ENCODE results near the gene PEX26.
"Not testable (repeated sequence)": the region's sequence is repeated elsewhere in the genome, so short reads cannot be mapped to it uniquely, and the experiment has no call there.

Gene PEX26

DNA sequence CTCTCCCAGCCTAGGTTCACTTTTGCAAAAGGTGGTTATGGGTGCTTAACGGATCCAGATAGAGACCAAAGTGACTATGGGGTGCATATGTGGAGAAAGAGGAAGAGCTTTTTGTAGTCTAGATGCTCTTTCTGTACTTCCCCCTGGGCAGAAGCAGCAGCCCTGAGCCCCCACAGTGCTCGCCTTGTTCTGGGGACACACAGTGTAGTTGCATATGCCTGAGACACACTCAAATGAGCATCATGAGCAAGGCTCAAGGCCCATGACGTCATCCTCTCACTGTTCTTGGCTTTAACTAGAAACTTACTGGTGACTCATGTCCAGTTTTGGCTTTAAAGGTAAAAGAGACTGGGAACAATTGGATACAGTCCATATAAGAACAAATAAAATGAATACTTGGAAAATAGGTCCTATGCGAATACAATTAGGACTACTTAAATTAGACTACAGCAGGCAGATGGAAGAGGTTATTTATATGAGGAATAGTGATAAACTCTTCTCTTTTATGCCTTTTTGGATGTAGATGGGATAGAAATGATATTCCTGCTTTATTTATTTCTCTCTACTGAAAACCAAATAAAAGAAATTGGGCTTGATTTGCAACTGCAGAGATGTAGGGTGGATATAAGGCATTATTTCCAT, 20.1 kb upstream of the PEX26 start:
- no peak for DNase-seq

DNA sequence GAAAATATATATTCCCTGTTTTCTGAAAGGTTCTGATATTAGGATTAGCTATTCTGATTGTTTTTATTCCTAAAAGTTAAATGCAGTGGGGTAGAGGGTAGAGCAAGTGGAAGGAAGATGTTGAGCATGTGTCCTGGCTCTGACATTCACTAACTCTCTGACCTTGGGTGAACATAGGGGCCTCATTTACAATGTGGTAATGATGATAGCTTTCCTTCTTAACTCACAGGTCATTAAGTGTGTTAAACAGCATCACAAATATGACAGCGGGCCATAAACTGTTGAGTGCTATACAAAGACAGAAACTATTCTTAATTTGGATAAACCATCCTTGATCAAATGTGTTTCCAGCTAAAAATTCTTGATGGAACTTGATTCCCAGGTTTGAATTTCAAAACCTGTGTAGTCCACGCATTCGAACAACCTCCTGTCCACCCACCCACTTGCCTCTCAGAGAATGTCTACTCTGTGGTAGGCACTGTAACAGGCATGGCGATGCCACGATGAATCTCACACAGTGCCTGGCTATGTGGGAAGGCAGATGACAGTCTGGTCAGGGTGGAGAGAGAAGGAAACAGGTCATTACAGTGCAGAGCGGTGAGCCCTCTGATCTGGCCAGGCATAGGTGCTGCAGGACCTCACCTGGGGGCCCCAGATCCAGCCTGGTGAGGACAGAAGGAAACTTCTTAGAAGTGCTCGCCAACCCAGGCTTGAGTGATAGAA, 19.3 kb upstream of the PEX26 start:
- no peak for DNase-seq

DNA sequence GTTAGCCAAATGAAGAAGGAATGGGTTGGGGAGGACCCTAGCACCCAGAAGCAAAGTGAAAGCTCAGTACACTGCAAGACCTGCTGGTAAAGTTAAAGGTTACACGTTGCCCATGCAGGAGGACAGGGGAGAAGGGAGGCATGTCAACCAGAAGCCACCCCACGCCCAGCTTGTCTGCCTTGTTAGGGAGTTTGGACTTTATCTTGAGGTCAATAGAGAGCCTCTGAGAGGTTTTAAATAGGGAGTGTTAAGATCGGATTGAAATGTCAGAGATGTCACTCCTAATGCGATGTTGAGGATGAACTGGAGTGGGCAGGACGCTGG, 18.7 kb upstream of the PEX26 start:
- no peak for DNase-seq

DNA sequence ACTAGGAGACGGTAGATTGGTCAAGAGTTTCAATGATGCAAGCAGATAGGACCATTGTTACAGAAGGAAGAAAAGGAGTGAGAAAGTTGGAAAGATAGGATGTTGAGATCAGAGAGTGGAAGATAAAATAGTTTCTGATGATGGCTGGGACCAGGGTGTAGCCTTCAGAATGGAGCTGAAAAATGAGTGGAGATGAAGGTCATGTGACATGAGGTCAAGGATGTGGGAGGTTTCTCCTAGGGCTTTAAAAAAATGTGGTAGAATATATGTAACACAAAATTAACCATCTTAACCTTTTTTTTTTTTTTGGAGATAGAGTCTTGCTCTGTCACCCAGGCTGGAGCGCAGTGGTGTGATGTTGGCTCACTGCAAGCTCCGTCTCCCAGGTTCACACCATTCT, 18.3 kb upstream of the PEX26 start:
- no peak for DNase-seq

DNA sequence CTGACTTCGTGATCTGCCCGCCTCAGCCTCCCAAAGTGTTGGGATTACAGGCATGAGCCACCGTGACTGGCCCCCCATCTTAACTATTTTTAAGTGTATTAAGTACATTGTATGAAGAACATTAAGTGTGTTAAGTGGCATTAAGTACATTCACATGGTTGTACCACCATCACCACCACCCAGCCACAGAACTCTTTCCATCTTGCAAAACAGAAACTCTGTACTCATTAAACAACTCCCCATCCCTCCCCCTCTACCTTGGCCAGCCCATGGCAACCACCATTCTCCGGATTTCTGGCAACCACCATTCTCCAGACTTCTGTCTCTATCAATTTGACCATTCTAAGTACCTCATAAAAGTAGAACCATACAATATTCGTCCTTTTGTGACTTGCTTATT, 17.8 kb upstream of the PEX26 start:
- no peak for DNase-seq

DNA sequence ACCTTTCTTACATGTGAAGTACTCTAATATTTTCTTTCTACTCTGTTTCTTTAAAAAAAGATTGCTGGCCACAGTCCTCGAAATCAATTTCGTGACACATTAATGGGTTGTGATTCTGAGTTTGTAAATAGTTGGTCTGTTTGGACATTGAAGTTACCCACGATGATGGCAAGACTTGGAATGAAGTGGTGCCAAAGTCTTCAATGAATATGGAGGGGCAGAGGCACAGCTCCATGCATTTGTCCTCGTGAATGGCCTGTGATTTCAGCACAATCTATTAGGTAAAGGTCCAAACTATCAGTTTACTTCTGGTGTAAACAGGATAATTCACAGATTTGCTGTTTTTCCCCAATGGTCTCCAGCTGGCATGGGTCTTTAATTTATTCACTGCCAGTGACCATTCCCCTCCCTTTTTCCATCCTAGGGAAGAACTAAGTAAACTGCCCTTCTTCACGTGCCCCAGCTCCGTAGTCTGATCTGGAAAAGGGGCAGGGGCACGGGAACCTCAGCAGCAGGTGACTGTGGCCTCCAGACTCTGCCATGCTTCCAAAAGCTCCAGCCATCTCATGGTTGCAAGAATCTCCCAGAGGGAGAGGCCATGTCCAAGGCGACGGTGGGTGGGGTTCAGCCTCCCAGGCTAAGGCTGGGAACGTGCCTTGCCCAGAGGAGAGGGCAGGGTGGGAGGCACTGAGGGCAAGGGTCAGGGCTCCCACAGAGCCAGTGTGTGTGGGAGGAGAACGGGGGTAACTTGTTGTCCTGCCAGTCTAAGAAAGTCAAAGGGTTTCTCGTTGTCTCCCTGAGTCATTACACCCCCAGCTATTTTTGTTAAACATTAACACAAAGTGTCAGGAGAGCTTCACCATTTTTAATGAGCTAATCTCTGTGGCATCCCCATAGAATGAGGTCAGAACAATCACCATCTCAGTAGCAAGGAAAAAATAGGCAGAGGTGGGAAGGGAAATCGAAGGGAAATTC, 16.9 kb upstream of the PEX26 start:
- DNase-seq: no peak

DNA sequence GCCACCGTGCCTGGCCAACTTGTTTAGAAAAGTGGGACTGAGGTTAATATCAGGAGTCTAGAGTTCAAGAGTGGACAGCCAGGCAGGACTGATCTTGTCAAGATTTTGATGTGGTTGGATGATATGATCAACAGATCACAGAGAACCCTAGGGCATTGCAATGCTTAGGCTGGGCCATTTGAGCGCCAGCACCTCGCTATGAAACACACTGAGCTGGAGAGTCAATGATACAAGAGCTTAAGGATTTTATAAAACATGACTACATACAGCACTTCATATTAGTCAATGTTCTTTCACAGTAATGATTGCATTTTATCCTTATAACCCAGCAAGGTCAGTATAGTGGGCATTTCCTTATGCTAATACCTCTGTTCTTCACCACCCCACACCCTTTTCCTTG, 15.4 kb upstream of the PEX26 start:
- no peak for DNase-seq

DNA sequence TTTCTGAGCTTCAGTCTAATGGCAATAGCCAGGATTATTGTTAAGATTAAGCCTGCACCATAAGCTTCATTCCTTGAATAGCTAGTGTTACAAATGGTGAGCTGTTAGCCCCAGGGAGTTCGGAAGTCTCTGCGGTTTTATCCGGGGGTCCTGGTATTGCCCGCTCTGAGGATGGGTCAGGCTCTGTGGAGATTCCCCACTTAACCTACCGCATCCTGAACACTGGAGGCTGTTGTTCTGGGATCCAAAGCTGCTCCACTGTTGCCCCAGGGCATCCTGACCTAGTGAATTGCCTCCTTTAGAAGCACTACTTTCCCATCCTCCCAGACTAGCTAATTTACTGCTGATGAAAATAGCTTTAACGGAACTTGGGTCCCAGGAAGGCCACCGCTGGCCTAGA, 14.5 kb upstream of the PEX26 start:
- DNase-seq: no peak

DNA sequence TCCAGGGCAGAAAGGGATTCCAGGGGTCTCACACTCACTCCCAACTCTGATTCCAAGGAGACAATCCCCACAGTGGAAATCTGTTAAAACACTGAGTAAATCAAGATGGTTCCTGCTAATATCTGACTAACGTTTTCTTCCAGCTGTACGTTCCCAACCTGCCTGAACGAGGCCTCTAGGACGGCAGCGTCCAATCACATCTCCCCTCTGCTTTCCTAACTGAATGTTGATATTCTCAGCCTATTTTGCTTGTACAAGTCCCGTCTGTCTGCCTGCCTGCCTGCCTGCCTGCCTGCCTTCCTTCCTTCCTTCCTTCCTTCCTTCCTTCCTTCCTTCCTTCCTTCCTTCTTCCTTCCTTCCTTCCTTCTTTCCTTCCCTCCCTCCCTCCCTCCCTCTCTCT, 14.1 kb upstream of the PEX26 start:
- DNase-seq: not testable (repeated sequence)

DNA sequence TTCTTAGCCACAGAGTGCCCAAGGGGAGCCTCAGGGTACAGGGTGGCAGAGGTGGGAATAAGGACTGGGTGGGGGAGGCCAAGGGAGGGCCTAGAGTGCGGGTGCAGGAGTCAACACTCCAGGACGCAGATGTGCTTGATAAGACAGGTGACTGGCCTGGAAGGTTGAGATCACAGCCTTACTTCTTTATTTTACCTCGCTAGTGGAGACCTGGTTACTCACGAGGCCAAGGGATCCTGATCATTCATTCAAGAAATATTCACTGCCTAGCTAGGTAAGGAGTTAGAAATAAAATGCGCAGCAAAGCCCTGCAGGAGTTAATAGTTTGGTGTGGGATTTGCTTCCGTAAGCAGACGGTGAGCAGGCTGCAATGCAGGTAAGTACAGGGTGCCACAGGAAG, 13.2 kb upstream of the PEX26 start:
- DNase-seq: no peak

DNA sequence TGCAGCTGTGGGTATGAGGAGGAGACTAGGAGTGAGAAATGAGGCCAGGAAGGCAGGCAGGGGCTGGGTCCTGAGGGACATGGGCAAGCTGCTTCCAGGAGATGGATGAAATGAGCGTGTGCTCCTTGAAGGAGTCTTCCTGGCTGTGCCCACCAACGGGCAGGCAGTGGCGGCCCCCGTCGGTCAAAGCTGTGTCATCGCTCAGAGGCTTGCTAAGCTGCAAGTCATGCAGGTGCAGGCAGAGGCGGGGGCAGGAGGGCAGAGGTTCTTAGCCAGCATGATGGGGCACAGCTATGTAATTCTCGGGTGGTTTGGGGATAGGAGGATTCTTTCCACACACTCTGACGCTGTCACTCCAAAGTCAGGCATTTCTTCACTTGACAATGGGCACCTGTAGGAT, 12.5 kb upstream of the PEX26 start:
- DNase-seq: no peak

DNA sequence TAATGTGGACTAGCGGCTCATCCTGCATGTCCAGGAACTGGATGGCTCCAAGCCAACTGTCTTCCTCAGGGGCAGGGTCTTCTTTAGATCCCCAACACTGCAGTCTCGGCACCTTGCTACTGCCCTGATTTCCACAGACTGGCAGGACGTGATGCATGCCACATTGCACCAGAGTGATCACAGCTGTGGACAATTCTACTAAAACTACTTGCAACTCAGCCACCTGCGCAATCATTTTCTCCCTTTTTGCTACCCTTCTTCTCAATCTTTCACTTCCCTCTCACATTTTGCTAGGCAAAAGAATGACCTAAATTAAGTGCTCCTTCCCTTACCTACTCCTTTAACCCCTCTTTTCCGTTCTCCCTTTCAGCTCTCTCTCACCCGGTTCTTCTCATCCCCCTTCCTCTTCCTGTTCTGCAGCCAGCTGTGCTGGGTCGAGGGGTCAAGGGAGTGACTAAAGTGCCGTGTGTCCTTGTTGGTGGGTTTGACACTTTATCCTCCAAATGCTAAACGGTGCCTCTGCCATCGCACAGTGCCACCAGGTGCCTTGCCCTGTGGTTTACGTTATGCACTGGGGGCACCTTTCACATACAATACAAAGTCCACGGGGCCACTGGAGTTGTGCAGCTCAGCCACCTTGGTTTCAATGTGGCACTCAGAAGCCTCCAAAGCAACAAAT, 11.5 kb upstream of the PEX26 start:
- no peak for DNase-seq

DNA sequence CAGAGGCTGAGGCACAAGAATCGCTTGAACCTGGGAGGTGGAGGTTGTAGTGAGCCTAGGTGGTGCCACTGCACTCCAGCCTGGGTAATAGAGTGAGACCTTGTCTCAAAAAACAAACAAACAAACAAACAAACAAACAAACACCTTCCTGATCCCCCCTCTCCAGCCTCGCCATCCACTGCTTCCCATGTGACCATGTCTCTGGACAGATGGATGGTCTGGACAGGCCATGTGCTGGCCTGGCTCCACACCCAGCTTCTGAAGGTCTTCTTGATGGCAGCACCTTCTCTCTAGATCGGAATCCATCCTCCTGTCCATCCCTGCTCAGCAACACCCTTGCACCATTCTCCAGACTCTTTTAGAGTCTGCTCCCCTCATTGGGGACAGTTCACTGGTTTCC, 10.7 kb upstream of the PEX26 start:
- no peak for DNase-seq

DNA sequence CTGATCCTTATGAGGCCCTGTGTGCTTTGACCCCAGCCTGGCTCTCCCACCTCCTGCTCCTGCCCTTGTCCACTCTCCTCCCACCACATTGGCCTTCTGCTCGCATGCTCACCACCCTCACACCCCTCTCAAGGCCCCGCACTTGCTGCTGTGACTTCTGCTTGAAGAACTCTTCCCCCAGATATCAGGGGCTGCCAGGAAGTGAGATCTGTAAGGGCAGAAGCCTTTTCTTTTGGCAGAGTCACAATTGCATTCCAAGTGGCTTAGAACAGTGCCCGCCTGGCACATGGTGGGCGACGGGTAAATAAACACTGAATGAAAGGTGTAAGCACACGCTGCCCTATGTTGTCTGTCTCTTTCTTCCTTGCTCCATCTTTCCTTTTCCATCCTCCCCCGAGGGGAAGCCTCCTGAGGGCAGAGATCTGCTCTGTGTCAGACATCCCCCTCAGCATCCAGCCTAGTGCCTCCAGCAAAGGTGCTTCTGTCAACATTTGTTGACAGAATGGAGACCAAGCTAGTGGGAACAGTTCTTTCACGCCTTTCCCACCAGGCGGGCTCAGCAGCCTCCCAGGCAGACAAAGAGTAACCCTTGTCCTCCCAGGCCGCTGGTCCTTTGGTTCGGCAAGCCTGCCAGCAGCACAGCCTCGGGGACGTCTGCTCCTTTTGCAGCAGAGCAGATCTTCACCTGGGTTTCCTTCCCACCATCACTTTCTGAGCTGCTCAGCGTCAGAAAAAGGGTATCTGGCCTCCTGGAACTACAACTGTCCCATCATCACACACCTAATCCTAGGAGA, 10.0 kb upstream of the PEX26 start:
- no peak for DNase-seq

DNA sequence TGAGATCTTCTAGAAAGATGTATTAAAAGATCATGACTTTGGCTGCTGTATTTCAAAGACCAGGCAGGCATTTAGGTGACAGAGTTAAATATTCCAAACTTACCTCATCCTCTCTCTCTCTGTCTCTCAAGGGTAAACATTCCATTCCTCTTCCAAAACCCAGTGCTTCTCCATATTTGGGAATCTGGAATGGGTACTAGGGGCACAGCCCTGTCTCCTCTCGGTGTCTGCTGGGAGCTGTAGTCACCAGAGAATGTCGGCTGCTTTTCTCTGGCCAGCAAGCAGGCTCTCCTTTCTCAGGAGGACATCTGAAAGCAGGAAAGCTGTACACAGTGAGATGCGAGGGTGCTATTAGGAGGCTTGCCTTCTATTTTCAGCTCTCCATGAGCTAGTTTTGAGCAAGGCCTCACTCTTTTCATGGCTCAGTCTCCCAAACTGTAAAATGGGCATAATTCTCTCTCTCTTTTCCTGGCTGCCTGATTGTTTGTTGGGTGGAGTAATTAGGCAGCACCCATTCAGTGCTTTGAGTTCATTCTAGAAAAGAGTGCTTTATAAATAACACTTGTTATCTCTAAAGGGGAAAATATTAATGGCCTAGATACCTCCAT, 9.3 kb upstream of the PEX26 start:
- no peak for DNase-seq

DNA sequence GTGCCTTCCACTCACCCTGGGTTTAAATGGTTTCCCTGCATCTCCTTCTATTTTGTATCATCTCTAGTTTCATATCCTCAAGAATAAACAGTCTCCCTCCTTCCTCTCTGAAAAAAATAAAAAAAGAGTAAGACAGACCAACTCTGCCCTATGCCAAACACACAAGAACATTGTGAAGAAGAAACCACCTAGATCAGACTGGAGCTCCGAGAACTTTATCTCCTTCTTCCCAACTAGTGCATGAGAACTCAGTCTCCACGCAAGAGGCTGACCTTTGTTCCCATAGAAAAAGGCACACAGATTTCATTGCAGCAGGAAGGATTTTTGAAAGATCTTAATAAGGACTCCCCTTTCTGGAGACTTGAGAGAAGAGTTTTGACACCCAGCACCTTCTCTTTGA, 8.7 kb upstream of the PEX26 start:
- no peak for DNase-seq

DNA sequence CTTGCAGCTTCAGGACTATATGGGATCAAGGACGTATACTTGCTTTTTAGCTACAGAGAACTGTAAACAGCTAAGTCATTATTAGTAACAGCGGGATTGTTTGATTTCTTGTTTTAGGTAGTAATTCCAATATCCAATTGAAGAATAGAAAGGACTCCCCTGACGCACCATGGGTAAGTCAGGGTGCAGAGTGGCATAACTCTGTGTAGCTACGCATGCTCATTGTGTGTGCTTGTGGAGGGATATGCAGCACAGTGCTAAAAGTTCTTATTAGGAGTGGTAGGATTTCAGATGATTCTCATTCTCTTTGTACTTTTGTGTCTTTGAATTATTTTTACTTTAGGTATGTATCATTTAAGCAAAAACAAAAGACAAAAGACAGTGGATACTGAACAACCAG, 7.7 kb upstream of the PEX26 start:
- no peak for DNase-seq

DNA sequence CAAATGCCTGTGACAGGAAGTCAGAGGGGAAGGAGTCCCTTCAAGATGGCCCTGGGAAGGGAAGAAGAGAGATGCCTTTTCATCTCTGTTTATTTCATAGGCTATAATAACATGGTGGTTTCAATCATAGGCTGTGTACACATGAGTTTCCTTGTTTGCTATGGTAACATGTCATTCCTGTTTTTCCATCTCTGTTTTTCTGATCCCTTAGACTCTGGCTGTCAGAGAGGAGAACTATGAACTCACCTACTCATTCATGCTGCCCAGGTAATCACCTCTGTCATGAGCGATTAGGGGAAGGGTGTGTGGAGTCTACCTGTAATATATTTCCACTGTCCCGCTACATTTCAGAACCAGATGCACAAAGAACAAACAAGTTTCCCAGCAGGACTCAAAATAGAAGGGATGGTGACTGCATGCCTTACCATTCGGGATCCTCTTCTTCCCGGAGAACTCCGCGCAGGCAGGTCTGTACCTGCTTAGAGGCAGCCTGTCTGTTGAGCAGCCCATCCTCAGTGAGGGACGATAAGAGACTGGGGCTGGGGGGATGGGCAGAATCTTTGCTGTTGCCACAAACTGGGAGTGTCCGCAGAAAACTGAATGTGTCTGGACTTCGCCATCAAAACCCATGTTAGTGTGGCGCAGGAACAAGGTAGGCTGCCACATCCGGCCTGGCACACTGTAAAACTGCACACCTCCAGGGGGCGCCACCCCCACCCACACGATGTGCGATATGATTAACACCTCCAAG, 7.1 kb upstream of the PEX26 start:
- DNase-seq: no peak

DNA sequence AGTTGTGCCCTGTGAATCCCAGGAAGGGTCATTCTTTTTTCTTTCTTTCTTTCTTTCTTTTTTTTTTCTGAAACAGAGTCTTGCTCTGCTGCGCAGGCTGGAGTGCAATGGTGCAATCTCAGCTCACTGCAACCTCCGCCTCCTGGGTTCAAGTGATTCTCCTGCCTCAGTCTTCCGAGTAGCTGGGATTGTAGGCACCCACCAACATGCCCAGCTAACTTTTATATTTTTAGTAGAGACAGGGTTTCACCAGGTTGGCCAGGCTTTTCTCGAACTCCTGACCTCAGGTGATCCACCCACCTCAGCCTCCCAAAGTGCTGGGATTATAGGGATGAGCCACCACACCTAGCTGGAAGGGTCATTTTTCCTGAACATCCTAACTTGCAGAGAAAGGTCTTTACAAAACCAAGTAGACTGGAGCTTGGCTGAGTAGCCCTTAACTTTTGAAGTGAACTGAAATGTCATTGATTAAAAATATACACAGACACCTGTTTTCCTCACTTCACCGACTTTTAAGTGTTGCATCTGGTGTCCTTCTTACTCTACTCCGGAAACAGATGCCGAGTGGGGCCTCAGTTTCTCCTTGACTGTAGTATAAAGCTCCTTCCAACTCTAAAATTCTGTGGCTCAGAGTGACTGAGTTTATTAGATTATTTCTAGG, 6.4 kb upstream of the PEX26 start:
- not testable (repeated sequence) for DNase-seq

DNA sequence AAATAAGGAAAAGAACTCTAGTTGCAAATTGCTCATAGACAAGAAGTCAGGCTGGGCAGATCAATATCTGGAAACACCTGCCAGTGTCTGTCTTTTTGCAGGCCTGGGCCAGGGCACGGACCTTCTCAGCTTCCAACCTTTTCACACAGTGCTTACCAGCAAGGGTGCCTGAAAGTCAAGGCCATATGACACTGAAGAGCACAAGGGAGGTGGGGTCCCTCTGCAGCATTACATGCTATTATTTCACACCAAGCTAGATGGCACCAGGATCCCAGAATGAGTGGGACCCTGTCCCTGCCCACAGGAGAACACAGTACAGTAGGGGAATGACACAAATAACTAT, 5.9 kb upstream of the PEX26 start:
- DNase-seq: no peak

DNA sequence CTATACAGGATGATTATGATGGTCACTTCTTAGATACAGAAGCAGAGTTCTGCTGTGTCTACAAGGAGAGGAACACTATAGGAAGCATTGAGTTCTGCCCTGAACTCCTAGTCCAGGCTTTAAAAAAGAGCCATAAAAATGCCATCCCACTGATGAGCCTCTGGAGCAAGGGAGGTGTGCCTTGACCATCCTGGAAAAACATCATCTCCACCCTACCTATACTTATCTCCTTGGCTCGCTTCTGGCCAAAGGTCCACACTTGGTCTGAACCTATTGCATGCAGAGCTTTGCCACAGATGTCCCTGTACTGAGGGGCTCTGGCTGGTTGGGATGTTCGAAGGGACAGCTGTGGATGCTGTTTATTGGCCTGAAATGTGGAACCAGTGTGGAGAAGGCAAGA, 4.3 kb upstream of the PEX26 start:
- no peak for DNase-seq

All from activated CD4-positive, alpha-beta T cell treated with anti-CD3 and anti-CD28 coated beads, Interleukin-2, amount 50 U/mL, for 16 hours (primary cell).